ENCODE data around the gene RBCK1.

- TF ChIP-seq CTCF (IDR thresholded peaks at IDR 0.05), result no peak
- TF ChIP-seq POLR2A (IDR thresholded peaks at IDR 0.05), result no peak
These were observed 19.8 kb upstream of the RBCK1 start for GRCh38 chr20:388034-388994.
